Ecto neural progenitor cell (in vitro differentiated cells): ENCODE data around the gene TMEM271.

Experiments used
- DNase-seq: peaks from one replicate; pipeline ENCODE4 v3.0.0-alpha.2; 2018; ENCODE audit warnings: low spot score

Gene TMEM271

GRCh38 chr4:576245-576821 lies at the start of gene TMEM271:
Gene TMEM271, minus strand, starts transcription at chr4:576295. Its CDS starts 233 bp downstream, at chr4:576062.
- DNase-seq, result peak; percentile 47

- peak; percentile 44 for DNase-seq
These were observed 49.6 kb upstream of the TMEM271 start for GRCh38 chr4:625631-626161.

DNA sequence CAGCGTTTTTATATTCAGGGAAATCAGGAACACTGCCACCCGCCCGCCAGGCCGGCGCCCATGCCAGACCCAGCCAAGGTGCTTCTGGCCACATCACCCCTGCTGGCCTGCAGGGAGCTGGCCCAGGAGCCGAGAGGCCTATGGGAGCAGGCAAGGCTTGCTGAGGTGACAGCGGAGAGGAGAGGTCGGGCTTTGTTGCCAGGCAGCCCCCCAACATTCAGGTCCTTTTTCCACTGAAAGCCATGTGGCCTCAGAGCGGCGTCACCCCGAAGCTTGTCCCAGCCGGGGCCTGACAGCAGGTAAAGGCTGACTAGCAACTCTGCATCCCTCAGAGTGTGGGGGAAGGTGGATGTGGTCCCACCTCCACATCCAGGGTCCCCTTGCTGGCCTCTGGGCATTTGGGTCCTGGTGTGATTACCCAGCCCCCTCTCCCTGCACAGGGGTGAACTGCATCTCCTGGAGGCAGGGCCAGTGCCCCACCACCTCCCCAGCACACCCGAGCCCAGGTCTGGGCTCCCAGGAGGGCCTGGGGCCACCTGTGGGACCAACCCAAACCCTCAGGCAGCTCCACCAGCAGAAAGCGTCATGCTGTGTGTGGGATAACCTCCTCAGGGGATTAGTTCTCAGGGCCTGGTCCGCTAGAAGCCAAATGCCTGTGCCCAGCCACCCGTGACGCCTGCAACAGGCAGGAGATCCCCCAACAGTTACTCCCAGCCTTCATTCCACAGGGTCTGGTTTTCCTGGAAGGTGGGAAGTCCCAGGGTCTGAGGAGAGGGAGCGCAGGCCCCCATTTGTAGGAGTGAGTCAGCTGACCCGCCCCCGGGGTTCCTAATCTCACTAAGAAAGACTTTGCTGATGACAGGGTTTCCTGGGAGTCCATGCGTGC lies 48.9 kb upstream of the TMEM271 start, which contains the start of gene PDE6B:
TSS of gene PDE6B (plus strand) at position 869 of the 886 bp plus-strand sequence. CDS start 54 bp downstream, outside the sequence.
- peak; percentile 75 for DNase-seq

DNA sequence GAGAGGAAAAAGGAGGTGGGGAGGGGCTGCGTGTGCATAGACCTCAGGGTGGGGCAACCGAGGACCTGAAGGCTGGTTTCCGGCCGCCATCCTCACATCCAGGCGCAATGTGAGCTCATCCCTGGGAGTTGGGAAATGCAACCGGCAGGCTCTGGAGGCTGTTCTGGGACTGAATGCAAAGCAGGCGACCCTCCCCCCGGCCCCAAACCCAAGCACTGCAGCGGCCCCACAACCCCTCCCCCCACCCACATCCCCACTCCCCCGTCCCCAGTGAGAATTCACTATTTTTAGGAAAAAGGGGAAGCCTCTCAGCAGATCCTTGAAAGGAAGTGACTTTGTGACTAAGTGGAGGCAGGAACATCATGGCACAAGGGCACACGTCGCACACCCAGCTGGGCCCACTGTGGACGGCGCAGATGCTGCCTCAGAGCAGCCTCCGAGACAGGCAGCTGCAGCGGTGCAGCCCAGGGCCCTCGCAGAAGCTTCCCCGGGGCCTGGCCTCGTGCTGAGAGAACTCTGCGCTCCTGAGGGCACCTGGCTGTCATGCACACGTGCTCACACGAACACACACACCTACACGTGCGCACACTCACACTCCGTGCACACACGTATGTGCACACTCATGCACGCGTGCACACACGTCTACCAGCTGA lies 47.9 kb upstream of the TMEM271 start:
- peak; percentile 38 for DNase-seq

- peak; percentile 42 for DNase-seq
These were observed 47.2 kb upstream of the TMEM271 start for GRCh38 chr4:622996-623913.

DNA sequence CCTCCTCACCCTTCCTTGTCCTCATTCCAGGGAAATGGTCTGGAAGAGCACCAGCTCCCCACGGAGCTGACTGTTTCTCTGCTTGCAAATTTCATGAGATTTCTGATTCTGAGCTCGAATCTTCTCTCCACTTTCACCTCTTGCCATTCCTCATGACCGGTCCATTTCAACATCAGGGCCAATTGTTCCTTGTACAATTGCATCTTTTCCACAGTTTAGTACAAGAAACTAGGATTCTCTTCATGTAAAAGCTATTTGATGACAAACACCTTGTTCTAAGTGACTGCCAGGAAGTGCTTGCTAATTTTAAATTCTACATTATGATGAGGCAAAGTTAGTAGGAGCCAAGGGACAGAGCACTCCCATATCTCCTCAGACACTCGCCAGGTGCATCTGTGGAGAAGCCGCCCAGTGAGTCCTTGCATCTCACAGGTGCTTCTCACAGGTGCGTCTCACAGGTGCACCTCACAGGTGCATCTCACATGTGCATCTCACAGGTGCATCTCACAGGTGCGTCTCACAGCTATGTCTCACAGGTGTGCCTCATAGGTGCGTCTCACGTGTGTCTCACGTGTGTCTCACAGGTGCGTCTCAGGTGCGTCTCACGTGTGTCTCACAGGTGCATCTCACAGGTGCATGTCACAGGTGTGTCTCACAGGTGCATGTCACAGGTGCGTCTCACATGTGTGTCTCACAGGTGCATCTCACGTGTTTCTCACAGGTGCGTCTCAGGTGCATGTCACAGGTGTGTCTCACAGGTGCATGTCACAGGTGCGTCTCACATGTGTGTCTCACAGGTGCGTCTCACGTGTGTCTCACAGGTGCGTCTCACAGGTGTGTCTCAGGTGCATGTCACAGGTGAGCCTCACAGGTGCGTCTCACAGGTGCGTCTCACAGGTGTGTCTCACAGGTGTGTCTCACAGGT lies 46.2 kb upstream of the TMEM271 start:
- peak; percentile 40 for DNase-seq

DNA sequence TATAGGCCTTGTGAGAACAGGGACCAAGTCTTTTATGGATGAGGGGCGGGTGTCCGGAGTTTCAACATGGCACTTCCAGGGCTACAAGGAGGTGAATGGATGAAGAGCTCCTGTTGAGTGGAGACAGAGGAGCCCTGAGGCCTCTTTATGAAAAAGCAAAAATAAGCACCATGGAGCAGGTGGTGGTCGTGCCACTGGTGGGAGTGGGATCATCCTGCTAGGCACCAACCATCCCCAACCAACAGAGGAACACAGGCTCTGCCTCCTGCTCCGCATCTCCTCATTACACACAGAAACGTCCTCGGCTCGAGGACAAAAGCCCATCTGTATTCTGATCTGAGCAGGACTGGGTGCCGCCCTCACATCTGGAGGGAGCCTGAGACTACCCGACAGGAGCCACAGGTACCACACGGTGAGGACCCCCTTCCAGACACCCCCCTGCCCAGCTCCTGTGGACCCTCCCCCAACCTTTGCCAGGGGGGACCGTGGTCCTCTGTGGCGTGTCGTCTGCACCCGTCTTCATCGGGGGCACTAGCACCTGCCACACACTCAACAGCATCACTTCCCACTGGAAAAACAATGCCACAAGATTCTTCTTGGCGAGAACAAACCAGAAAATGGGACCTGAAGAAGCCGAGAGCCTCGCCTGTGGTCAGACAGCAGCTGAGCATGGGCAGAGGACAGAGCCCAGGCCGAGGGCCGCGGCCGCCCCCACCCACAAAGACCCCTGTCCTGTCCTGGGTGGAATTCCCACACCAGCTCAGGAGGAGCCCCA lies 45.4 kb upstream of the TMEM271 start:
- peak; percentile 40 for DNase-seq

- DNase-seq, result peak; percentile 39
These were observed 44.8 kb upstream of the TMEM271 start for GRCh38 chr4:620851-621261.

DNA sequence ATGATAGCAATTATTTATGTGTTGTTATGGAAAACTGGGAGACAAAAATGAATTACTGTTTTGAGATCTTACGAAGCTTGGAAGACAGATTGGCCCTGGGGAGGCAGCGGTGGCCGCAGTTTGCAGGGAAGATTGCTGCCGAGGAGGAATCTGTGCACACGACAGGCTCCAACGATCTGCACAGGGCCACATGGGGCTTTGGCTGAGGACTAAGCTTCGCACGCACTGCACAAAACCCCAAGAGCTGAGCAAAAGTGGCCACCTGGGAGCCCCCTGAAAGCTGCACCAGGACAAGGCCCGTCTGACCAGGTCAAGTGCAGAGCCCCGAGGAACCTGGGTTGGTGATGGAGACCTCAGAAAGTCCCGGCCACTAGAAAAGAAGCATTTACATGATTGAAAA lies 44.1 kb upstream of the TMEM271 start:
- DNase-seq, result peak; percentile 27

DNA sequence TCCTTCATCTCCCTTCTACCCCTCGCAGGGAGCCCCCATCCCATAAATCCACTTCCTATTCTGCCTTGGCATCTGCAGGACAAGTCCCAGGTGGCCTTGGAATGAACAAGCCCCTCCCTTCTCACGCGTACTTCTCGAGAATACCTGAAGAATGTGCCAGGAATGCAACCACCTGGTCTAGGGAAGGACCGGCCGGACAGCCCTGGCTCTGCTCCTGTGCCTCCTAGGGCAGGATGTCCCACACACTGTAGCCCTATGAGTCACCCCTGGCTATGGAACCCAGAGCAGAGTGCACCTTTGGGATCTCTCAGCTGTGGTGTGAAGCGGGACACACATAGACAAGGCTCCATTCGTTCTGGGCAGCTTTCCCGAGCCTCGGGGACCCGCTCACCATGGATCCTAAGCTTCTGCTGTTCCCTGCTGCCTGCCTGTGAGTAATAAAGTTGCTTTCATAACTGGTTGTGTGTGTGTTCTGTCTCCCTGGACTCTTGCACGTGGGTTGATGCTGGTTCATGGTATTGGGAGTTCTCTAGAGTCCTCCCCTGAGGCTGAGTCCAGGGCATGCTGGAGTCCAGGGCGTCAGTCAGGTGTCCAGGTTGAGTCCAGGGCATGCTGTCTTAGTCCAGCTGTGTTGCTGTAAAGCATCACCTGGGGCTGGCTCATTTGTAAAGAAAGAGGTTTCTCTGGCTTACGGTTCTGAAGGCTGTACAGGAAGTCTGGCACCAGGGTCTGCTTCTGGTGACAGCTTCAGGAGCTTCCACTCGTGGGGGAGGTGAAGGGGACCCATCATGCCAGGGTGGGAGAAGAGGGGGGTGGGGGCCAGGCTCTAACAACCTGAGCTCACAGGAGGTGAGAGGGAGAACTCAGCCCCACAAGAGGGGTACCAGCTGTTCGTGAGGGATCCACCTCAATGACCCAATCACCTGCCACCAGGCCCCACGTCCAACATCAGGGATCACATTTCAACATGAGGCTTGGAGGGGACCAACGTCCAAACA lies 41.8 kb upstream of the TMEM271 start:
- peak; percentile 38 for DNase-seq

GRCh38 chr4:616911-617643 lies 41.0 kb upstream of the TMEM271 start:
- DNase-seq, result peak; percentile 34

DNA sequence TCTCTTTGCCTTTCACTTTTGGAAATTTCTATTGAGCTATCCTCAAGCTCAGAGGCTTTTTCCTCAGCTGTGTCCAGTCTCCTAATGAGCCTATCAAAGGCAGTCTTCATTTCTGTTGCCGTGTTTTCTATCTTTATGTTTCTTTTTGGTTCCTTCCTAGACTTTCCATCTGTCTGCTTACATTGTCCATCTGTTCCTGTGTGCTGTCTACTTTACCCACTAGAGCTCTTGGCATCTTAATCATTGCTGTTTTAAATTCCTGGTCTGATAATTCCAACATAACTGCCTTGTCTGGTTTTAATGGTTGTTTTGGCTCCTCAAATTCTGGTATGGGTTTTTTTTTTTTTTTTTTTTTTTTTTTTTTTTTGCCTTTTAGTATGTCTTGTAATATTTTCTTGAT lies 40.0 kb upstream of the TMEM271 start:
- no peak for DNase-seq

- DNase-seq, result peak; percentile 32
These were observed 37.0 kb upstream of the TMEM271 start for GRCh38 chr4:613126-613525.

DNA sequence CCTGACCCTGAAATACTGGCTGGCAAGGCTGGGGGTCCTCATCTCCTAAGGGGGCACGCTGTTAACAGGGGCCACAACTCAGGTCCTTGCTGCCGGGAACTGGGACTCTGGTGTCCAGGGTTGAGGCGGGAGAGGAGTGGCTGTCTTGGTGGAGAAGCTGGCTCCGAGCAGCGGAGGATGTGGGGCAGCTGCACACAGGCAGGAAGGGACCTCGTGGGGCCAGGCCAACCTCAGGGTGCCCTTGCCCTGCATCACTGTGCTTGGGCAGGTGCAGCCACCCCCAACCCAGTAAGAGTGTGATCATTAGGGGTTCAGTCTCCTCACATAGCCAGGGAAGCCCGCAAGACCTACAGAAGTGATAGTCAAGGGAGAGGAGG lies 36.6 kb upstream of the TMEM271 start:
- DNase-seq, result peak; percentile 16

- DNase-seq, result peak; percentile 32
These were observed 36.1 kb upstream of the TMEM271 start for GRCh38 chr4:612052-612748.

GRCh38 chr4:610411-611261 lies 34.5 kb upstream of the TMEM271 start:
- DNase-seq, result peak; percentile 40
